Esophagus squamous epithelium (tissue), 5 donors: ENCODE results near the gene MINK1. TPM values are rescaled to one million over a fixed set of nuclear protein-coding genes. Genes with fewer than 3 reads are reported as not detected.
A peak's percentile ranks its signal among the peaks of the same experiment; 100 is the strongest.
"Not testable (repeated sequence)": the region's sequence is repeated elsewhere in the genome, so short reads cannot be mapped to it uniquely, and the experiment has no call there.

ENCODE experiments used
- DNase-seq: peaks from one replicate; lab custom pipeline; 2025; lab: John Stamatoyannopoulos, UW
- H3K27ac ChIP-seq, 4 donors: fragments of 200-600 bp; sonication (generic); one replicate each; pipeline ENCODE4 v1.5.1; 2016 to 2019; ENCODE audit warnings: mild to moderate bottlenecking in 1 of 4
- H3K27me3 ChIP-seq, 4 donors: fragments of 200-600 bp; sonication (generic); 1 replicate in 3 of 4; 2 replicates in 1 of 4; pipeline versions ENCODE4 v1.5.1 to v1.6.0; 2017 to 2021; ENCODE audit warnings: antibody characterized with exemption in 1 of 4
- H3K36me3 ChIP-seq, 3 donors: fragments of 200-600 bp; sonication (generic); one replicate each; pipeline ENCODE4 v1.5.1; 2016 to 2019
- H3K4me1 ChIP-seq, 3 donors: fragments of 200-600 bp; sonication (generic); one replicate each; pipeline ENCODE4 v1.5.1; 2017 to 2019
- H3K4me3 ChIP-seq, 4 donors: fragments of 200-600 bp; sonication (generic); 1 replicate in 3 of 4; 2 replicates in 1 of 4; pipeline ENCODE4 v1.5.1; 2016 to 2019; ENCODE audit warnings: mild to moderate bottlenecking in 2 of 4, moderate library complexity in 1 of 4
- H3K9me3 ChIP-seq, 3 donors: fragments of 200-600 bp; sonication (generic); one replicate each; pipeline ENCODE4 v1.5.1; 2016 to 2019
- CTCF ChIP-seq, 6 experiments: fragments of 450-650 bp in 4 of 6; fragments of 200-600 bp in 2 of 6; sonication (generic) in 2 of 6; IDR thresholded peaks; one replicate each; pipeline ENCODE4 v1.5.1; 2016 to 2019; ENCODE audit warnings: antibody characterized with exemption in 6 of 6, mild to moderate bottlenecking in 4 of 6, moderate library complexity in 4 of 6
- POLR2A ChIP-seq, 4 donors: fragments of 450-650 bp; IDR thresholded peaks; one replicate each; pipeline ENCODE4 v1.6.1; 2017; ENCODE audit warnings: antibody characterized with exemption in 4 of 4, mild to moderate bottlenecking in 4 of 4, moderate library complexity in 3 of 4
- WGBS, 2 donors: methylation state at CpG; one replicate each; pipeline ENCODE4 v1.1.5; 2018; 5-methylcytosine and 5-hydroxymethylcytosine counted together
- intact Hi-C: fragments of 100-400 bp; cut with DNase I; formaldehyde crosslinking; loops from one replicate; pipeline ENCODE4 v1.15.0; 2022
- total RNA-seq, 4 donors: library from RNA; depleted of rRNA; stranded (reverse); fragments of >200 nt; gene quantifications; one replicate each; pipeline ENCODE4 v1.1.0, GENCODE V29; 2016
- donor health status: DM: yes; HTN: yes; CAD: no.

MINK1 gene
- total RNA-seq, 4 donors from 2014 or later: 50.1 to 156 (median 117) TPM

DNA sequence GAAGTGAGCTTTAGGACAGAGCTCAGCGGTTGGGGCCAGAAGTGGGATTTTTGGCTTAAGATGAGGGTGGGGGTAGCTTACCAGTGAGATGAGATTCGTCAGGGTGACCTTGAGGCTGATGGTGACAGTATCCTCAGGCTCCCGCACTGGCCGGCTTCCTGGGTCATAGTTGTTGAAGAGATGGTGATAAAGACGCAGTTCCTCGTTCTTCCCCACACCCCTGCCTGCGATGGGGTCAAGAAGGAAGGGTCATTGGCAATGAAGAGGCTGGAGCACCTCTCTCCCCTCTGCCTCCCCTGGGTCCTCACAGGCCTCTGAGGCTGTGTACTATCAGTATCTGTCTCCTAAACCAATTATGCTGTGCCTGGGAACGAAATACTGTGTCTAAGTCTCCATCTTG is 69.4 kb downstream of the MINK1 start:
- 65 to 71% methylated on average over 7 to 8 of the region's 8 CpGs for WGBS, 2 donors
- TF ChIP-seq CTCF (IDR thresholded peaks at IDR 0.05) (no peak), POLR2A (IDR thresholded peaks at IDR 0.05) (no peak)
- peaks cover 0 to 10% (median 0%) of the 10 kb centered on the region in 3 donors for H3K36me3 ChIP-seq
- H3K9me3 ChIP-seq: no peaks in the 10 kb centered on the region
- peaks cover 23 to 53% (median 33%) of the 10 kb centered on the region in 3 donors for H3K4me1 ChIP-seq
- peak overlapping the region in 3 of 4 donors; percentile 46 to 78 (median 74) for H3K27ac ChIP-seq
- intact Hi-C loops: loop anchor here (10.0 kb wide), 1 partner anchor 162 kb away; no protein-coding TSS in a partner anchor
- H3K27me3 ChIP-seq: peaks cover 0 to 25% (median 0%) of the 10 kb centered on the region in 4 donors
- H3K4me3 ChIP-seq: no peak overlapping the region
- no peak for DNase-seq

- Histone ChIP-seq H3K4me1 (peaks cover 23 to 57% (median 36%) of the 10 kb centered on the region in 3 donors), H3K27me3 (peaks cover 0 to 25% (median 0%) of the 10 kb centered on the region in 4 donors), H3K36me3 (peaks cover 0 to 3% (median 0%) of the 10 kb centered on the region in 3 donors), H3K4me3 (peak within 1 kb of the TSS in 2 of 4 donors; percentile 9 to 18), H3K9me3 (no peaks in the 10 kb centered on the region), H3K27ac (peak within 1 kb of the TSS; percentile 46 to 78 (median 73))
- DNase-seq: no peak
- TF ChIP-seq POLR2A (IDR thresholded peaks at IDR 0.05): no peak
- TF ChIP-seq CTCF (IDR thresholded peaks at IDR 0.05): peak; percentile 51 to 88 (median 74)
- WGBS, 2 donors: 3 to 10% methylated on average over 6 of the region's 10 CpGs
- intact Hi-C loops: loop anchor here (10.0 kb wide), 1 partner anchor 162 kb away; no protein-coding TSS in a partner anchor
Measured at GRCh38 chr17:4903051-4903818, 70.1 kb downstream of the MINK1 start, which contains the start of gene CHRNE. Gene CHRNE (minus strand): TSS chr17:4903098. CDS start chr17:4903063, 35 bp downstream.

- not testable (repeated sequence) for H3K36me3 ChIP-seq, H3K9me3 ChIP-seq, DNase-seq, H3K27ac ChIP-seq, H3K4me3 ChIP-seq, H3K27me3 ChIP-seq
- intact Hi-C loops: loop anchor here (10.0 kb wide), 1 partner anchor 158 kb away; no protein-coding TSS in a partner anchor
- peaks cover 9 to 49% (median 25%) of the 10 kb centered on the region in 3 donors for H3K4me1 ChIP-seq
Measured at GRCh38 chr17:4906642-4907041, 73.5 kb downstream of the MINK1 start.

DNA sequence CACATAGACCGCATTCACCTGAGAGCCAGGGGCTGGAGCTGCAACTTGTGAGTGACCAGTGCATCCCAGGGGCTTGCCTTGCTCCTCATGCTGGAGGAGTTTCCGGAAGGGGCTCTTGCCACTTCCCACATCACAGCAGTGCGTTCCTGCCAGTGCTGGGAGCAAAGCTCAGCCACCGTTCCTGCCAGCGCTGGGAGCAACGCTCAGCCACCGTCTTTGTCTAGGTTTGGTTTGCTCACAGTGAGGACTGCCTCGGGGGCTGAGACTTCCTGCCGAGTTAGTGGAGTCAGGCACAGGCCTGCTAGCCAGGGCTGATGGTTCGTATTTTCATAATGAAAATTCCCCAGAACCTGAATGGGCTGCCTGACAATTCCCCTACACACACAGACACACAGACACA is 75.2 kb downstream of the MINK1 start:
- intact Hi-C loops: loop anchor here (10.0 kb wide), 1 partner anchor 156 kb away; no protein-coding TSS in a partner anchor
- Histone ChIP-seq H3K36me3 (no peaks in the 10 kb centered on the region), H3K27me3 (peaks cover 0 to 8% (median 0%) of the 10 kb centered on the region in 4 donors), H3K27ac (peak overlapping the region; percentile 82 to 90 (median 85)), H3K9me3 (no peaks in the 10 kb centered on the region), H3K4me3 (no peak overlapping the region), H3K4me1 (peaks cover 3 to 35% (median 18%) of the 10 kb centered on the region in 3 donors)
- TF ChIP-seq CTCF (IDR thresholded peaks at IDR 0.05) (no peak), POLR2A (IDR thresholded peaks at IDR 0.05) (no peak)
- DNase-seq: no peak
- 27 to 50% methylated on average over 1 to 5 of the region's 10 CpGs for whole genome bisulfite sequencing, 2 donors

GRCh38 chr17:4908711-4909496 is 75.8 kb downstream of the MINK1 start:
- Histone ChIP-seq H3K27ac (peak overlapping the region; percentile 82 to 90 (median 85)), H3K4me1 (peaks cover 3 to 29% (median 14%) of the 10 kb centered on the region in 3 donors), H3K36me3 (no peaks in the 10 kb centered on the region), H3K9me3 (no peaks in the 10 kb centered on the region), H3K4me3 (peak overlapping the region in 3 of 4 donors; percentile 8 to 34 (median 11)), H3K27me3 (peaks cover 0 to 5% (median 0%) of the 10 kb centered on the region in 4 donors)
- DNase-seq: no peak
- intact Hi-C loops: loop anchor here (10.0 kb wide), 1 partner anchor 156 kb away; no protein-coding TSS in a partner anchor
- TF ChIP-seq POLR2A (IDR thresholded peaks at IDR 0.05) (peak in 1 of 4 donors; percentile 12), CTCF (IDR thresholded peaks at IDR 0.05) (peak; percentile 68 to 91 (median 82))
- WGBS, 2 donors: 12 to 23% methylated on average over 9 to 14 of the region's 20 CpGs
